ENCODE measurements around the gene ERLIN1.

DNA sequence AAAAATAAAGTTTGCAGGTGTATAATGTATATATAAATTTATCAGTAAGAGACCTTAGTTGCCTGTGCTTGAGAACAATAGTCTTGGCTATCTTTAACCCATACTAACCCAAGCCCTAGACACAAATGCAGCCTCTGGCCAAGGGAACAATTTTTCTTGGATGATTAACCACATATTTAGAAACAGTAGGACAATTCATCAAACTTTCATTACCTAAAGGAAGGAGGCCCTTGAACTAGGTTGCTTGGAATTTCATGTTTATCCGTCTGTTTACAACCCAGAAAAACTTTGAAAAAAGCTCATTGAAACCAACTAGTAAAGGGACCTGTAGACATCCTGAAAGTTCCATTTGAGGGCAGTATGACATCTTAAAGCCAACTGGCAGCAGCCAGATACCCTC, 8.9 kb upstream of the ERLIN1 start:
- TF ChIP-seq CTCF (IDR thresholded peaks at IDR 0.05; ENCODE audit: low read depth, low read length) (no peak), POLR2A (IDR thresholded peaks at IDR 0.05; ENCODE audit: extremely low read depth, insufficient read length) (no peak), MYC (IDR thresholded peaks at IDR 0.05; ENCODE audit: low read depth, low read length) (no peak)

All from NB4 (cell line).